ENCODE measurements around the gene ZNF785.

Gene ZNF785

GRCh38 chr16:30609002-30609925 is 23.8 kb upstream of the ZNF785 start:
- TF ChIP-seq GATA2 (IDR thresholded peaks at IDR 0.05; ENCODE audit: low read depth, low read length) (no peak), GATA3 (IDR thresholded peaks at IDR 0.05; ENCODE audit: low read depth, low read length) (no peak)

GRCh38 chr16:30606004-30606403 is 20.5 kb upstream of the ZNF785 start:
- TF ChIP-seq GATA2 (IDR thresholded peaks at IDR 0.05; ENCODE audit: low read depth, low read length) (no peak), GATA3 (IDR thresholded peaks at IDR 0.05; ENCODE audit: low read depth, low read length) (no peak)

GRCh38 chr16:30605158-30605557 is 19.7 kb upstream of the ZNF785 start:
- TF ChIP-seq GATA2 (IDR thresholded peaks at IDR 0.05; ENCODE audit: low read depth, low read length), result no peak
- no peak for TF ChIP-seq GATA3 (IDR thresholded peaks at IDR 0.05; ENCODE audit: low read depth, low read length)

GRCh38 chr16:30604316-30604947 is 18.9 kb upstream of the ZNF785 start:
- no peak for TF ChIP-seq GATA2 (IDR thresholded peaks at IDR 0.05; ENCODE audit: low read depth, low read length)
- no peak for TF ChIP-seq GATA3 (IDR thresholded peaks at IDR 0.05; ENCODE audit: low read depth, low read length)

GRCh38 chr16:30603945-30604315 is 18.4 kb upstream of the ZNF785 start:
- TF ChIP-seq GATA3 (IDR thresholded peaks at IDR 0.05; ENCODE audit: low read depth, low read length) (no peak), GATA2 (IDR thresholded peaks at IDR 0.05; ENCODE audit: low read depth, low read length) (no peak)

GRCh38 chr16:30602616-30603277 is 17.2 kb upstream of the ZNF785 start:
- TF ChIP-seq GATA2 (IDR thresholded peaks at IDR 0.05; ENCODE audit: low read depth, low read length) (no peak), GATA3 (IDR thresholded peaks at IDR 0.05; ENCODE audit: low read depth, low read length) (no peak)

GRCh38 chr16:30601966-30602365 is 16.5 kb upstream of the ZNF785 start:
- TF ChIP-seq GATA2 (IDR thresholded peaks at IDR 0.05; ENCODE audit: low read depth, low read length), result no peak
- no peak for TF ChIP-seq GATA3 (IDR thresholded peaks at IDR 0.05; ENCODE audit: low read depth, low read length)

- no peak for TF ChIP-seq GATA3 (IDR thresholded peaks at IDR 0.05; ENCODE audit: low read depth, low read length)
These were observed 15.4 kb upstream of the ZNF785 start for GRCh38 chr16:30600929-30601328.

- TF ChIP-seq GATA3 (IDR thresholded peaks at IDR 0.05; ENCODE audit: low read depth, low read length), result no peak
- no peak for TF ChIP-seq GATA2 (IDR thresholded peaks at IDR 0.05; ENCODE audit: low read depth, low read length)
These were observed 14.7 kb upstream of the ZNF785 start for GRCh38 chr16:30600215-30600614.

GRCh38 chr16:30592871-30593270 is 7.4 kb upstream of the ZNF785 start:
- TF ChIP-seq GATA3 (IDR thresholded peaks at IDR 0.05; ENCODE audit: low read depth, low read length), result no peak
- no peak for TF ChIP-seq GATA2 (IDR thresholded peaks at IDR 0.05; ENCODE audit: low read depth, low read length)

GRCh38 chr16:30588651-30589050 is 3.2 kb upstream of the ZNF785 start:
- TF ChIP-seq GATA3 (IDR thresholded peaks at IDR 0.05; ENCODE audit: low read depth, low read length) (no peak), GATA2 (IDR thresholded peaks at IDR 0.05; ENCODE audit: low read depth, low read length) (no peak)

- TF ChIP-seq GATA3 (IDR thresholded peaks at IDR 0.05; ENCODE audit: low read depth, low read length) (no peak), GATA2 (IDR thresholded peaks at IDR 0.05; ENCODE audit: low read depth, low read length) (no peak)
These were observed 486 bp downstream of the ZNF785 start for GRCh38 chr16:30585022-30585399.

- TF ChIP-seq GATA3 (IDR thresholded peaks at IDR 0.05; ENCODE audit: low read depth, low read length) (no peak), GATA2 (IDR thresholded peaks at IDR 0.05; ENCODE audit: low read depth, low read length) (no peak)
These were observed 2.7 kb downstream of the ZNF785 start for GRCh38 chr16:30582611-30583340.

- no peak for TF ChIP-seq GATA2 (IDR thresholded peaks at IDR 0.05; ENCODE audit: low read depth, low read length)
- TF ChIP-seq GATA3 (IDR thresholded peaks at IDR 0.05; ENCODE audit: low read depth, low read length), result no peak
These were observed 4.0 kb downstream of the ZNF785 start for GRCh38 chr16:30581457-30581856.

Measured in SH-SY5Y (cell line).